ENCODE results near the gene WDCP.
"Not testable (repeated sequence)": the region's sequence is repeated elsewhere in the genome, so short reads cannot be mapped to it uniquely, and the experiment has no call there.

Gene WDCP

DNA sequence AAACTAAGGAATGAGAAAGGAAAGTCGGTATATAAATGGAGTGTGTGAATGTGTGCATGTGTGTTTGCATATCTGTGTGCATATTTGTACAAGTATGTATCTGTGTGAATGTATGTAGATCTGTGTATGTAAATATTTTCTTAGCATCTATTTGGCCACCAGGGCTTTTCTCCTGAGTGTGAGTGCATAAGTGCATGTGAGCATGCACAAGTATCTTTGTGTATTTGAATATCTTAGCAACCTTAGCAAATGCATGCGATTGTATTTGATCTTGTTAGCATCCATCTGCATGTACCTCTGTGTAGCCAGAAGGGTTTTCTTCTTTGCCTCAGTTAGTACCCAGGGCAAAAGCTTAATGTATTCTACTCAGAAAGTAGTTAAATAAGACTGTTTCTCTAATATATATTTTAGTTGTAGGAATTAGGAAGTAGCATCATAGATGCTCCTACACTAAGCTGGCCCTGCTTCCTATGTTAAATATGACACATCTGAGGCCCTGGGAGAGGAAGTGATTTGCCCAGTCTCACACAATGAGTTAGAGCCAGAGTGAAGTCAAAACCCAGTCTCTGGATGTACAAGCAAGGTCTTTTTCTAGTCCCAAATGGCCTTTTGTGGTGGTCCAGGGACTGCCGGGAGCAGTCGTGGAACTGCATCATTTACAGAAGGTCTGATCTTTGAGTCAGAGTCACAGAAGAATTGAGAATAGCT, 11.5 kb upstream of the WDCP start:
- no peak for DNase-seq

DNA sequence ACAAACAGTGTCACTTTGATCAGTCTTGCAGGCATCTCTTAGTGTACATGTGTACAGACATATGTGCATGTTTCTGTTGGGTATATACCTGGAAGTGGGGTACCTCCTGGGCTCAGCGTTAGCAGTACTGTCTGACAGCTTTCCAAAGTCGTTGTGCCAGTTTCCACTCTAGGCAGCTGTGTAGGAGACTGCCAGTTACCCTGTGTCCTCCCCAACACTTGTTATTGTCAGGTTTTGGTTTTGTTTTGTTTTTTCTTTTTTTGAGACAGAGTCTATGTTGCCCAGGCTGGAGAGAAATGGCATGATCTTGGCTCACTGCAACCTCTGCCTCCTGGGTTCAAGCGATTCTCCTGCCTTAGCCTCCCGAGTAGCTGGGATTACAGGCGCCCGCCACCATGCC, 8.6 kb upstream of the WDCP start:
- DNase-seq, result no peak

DNA sequence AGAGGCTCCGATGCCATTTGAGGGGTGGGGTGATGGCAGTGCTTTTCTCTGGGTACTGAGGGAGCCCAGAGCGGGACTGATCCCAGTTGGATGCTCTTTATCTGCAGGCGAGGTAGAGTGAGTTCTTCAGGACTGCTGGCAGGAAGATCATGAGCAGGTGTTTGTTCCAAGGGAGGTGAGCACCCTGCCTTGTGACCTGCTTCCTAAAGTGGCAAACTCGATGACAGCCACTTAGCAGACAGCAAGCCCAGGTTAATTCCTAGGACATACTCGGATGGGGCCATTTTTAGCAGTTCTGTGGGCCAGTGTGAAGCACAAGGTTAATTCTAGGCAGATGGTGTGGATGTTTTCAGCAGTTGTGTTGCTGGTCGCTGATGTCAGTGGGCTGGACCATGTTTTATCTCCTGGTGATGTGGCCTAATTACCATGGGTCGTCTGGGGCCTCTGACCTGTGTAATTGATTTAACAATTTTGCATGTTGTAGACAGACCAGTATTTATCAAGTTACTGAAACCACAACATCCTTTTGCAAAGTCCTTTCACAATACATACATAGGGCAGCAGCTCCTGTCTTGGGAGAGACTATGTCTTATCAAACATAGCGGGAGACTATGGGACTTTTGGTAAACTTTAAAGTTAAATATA, 7.3 kb upstream of the WDCP start:
- no peak for DNase-seq

GRCh38 chr2:24052951-24053350, 5.8 kb upstream of the WDCP start:
- no peak for DNase-seq

DNA sequence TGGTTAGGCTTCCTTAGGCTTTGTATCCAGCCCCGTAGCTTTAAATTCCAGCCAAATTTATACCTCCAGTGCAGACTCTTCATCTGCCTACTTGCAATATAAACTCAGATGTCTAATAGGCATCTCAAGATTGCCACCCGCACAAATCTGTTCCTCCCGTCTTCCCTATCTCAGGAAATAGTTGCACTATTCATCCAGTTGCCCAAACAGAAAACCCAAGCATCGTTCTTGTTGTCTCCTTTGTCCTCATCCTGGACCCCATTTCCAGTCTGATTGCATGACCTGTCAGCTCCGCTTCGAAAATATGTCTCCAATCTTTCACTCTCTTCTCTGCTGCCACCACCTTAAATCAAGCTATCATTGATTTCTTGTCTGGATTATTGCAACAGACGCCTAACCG, 4.6 kb upstream of the WDCP start:
- DNase-seq, result no peak

- no peak for DNase-seq
Measured at GRCh38 chr2:24050041-24050979, 3.1 kb upstream of the WDCP start.

DNA sequence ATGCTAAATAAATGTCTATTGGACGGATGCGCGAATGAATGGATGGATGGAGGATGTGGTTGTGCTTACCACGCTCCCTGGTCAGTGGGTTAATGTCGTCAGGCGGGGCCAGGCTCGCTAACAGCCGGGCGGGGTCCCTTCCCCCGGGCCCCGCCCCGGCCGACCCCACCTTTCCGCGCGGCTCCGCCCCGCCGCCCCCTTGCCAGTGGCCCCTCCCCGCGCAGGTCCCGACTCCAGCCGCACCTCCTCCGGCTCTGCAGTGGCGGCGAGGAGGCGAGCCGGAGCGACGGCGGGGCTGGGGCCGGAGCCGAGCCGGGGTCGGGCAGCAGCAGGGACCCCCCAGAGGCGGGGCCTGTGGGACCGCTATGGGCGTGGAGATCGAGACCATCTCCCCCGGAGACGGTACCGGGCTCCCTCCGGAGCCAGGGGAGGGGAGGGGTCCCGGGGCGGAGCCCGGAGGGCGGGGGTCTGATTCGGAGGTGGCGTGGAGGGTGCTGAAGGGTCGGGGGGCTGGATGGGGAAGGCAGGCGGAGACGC, 2.4 kb upstream of the WDCP start, which contains the start of gene FKBP1B:
Gene FKBP1B (plus strand): TSS at position 257 of the 537 bp plus-strand sequence. CDS start 109 bp downstream, at position 366.
- DNase-seq, result no peak

- no peak for DNase-seq
Measured at GRCh38 chr2:24048769-24049484, 1.7 kb upstream of the WDCP start.

DNA sequence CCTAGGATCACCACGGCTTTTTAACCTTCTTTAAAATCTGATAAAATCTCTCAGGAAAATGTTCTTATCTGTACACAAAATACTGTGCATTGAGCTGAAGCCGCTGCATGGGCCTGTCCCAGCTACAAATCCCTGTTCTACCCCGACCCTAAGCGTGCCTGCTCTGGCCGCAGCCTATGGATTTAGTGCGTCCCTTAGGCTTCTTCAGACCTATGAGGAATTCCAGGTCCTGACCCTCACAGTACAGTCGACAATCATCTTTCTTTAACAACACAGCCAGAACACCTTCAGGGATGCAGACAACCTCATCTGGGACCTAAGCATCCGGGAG, 477 bp upstream of the WDCP start:
- no peak for DNase-seq

GRCh38 chr2:24046599-24046929, 627 bp downstream of the WDCP start:
- DNase-seq, result no peak

DNA sequence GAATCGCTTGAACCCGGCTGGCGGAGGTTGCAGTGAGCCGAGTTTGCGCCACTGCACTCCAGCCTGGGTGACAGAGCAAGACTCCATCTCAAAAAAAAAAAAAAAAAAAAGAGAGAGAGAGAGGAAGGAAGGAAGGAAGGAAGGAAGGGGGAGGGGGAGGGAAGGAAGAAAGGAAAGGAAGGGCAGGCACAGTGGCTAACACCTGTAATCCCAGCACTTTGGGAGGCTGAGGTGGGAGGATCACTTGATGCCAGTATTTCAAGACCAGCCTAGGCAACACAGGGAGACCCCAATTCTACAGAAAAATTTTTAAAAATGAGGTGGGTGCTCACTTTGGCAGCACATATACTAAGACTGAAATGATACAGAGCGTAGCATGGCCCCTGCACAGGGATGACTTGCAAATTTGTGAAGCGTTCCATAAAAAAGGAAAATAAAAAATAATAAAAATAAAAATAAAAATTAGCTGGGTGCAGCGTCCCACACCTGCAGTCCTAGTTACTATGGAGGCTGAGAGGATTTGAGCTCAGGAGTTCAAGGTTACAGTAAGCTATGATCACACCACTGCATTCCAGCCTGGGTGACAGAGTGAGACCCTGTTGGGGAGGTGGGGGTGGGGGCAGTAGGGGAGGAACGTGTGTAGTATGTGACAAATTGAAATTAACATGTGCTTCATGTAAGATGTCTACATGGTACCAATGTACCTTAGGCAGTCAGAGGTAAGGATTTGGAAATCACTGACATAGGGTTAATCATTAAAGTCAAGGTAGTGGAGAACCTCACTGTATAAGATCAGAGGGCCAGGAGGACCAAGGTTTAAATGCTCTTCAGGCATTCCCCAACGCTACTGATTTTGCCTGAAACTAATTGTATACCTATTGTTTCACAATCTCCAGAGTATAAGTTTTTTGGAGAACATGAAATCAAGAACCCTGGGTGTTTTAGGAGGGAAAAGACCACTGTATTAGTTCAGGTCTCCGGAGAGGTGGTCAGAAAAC, 1.4 kb downstream of the WDCP start:
- DNase-seq, result no peak

DNA sequence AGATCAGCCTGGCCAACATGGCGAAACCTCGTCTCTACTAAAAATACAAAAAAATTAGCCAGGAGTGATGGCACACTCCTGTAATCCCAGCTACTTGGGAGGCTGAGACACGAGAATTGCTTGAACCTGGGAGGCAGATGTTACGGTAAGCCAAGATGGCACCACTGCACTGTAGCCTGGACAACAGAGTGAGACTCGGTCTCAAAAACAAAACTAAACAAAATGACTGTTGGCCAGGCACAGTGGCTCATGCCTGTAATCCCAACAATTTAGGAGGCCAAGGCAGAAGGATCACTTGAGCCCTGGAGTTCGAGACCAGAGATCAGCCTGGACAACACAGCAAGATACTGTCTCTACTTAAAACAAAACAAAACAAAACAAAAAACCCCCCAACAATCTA, 4.1 kb downstream of the WDCP start:
- not testable (repeated sequence) for DNase-seq

- no peak for DNase-seq
Measured at GRCh38 chr2:24040511-24040910, 6.7 kb downstream of the WDCP start.

- no peak for DNase-seq
Measured at GRCh38 chr2:24038786-24039499, 8.2 kb downstream of the WDCP start.

GRCh38 chr2:24026233-24026632, 21.0 kb downstream of the WDCP start:
- no peak for DNase-seq

- DNase-seq, result no peak
Measured at GRCh38 chr2:24024996-24025663, 22.1 kb downstream of the WDCP start.

DNA sequence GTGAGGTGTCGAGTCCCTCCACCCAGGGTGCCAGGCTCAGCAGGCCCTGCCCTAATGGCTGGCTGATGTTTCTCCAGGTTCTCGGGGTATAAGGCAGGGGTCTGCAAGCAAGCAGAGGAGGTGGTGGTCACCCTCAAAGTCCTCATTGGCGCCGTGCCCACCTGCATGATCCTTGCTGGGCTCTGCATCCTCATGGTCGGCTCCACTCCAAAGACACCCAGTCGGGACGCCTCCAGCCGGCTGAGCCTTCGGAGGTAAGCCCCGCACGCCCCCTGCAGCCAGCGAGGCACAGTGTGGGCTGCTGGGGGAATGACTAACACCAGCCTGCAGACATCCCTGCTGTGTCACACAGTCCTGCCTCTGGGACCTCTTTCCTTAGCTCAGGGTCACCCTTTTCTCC, 23.2 kb downstream of the WDCP start:
- DNase-seq, result no peak

DNA sequence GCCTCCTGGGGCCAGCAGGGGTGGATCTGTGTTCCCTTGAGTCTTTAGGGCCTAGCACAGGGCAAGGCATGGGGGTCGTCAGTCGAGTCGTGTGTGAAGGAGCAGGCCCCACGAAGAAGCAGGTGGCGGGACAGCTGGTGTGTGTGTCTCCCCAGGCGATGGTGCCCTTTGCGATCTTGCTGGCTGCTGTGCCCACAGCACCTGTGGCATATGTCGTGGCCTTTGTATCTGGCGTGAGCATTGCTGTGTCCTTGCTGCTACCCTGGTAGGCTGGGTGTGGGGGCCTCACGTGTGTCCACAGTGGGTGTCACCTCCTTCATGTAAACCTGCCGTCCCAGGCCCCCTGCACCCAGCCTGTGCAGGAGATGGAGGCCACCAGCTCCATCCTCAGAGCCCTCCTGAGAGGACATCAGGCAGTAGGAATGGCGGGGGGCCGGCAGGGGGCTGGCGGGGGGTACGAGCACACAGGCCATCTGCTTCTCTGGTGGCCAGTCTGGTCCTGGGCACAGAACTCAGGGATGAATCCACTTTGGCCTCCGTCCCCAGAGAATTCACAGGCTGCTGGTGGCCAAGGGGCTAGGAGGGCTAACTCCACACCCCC, 24.1 kb downstream of the WDCP start:
- no peak for DNase-seq

GRCh38 chr2:24022324-24022974, 24.7 kb downstream of the WDCP start:
- no peak for DNase-seq

Data from NCI-H2081 treated with DMSO at 0.1 percent for 48 hours (cell line).